GOT3 (cell line): ENCODE results near the gene EPHB3.
"Not testable (repeated sequence)": the region's sequence is repeated elsewhere in the genome, so short reads cannot be mapped to it uniquely, and the experiment has no call there.

ENCODE experiments used
- DNase-seq: peaks from one replicate; lab custom pipeline; 2025; ENCODE audit warnings: mixed read lengths; lab: John Stamatoyannopoulos, UW

Gene EPHB3

GRCh38 chr3:184599143-184599542 lies 37.6 kb downstream of the EPHB3 start:
- no peak for DNase-seq

GRCh38 chr3:184600685-184601377 lies 39.2 kb downstream of the EPHB3 start:
- DNase-seq = no peak

- no peak for DNase-seq
Measured at GRCh38 chr3:184601576-184602371, 40.2 kb downstream of the EPHB3 start.

- no peak for DNase-seq
Measured at GRCh38 chr3:184602372-184603150, 41.0 kb downstream of the EPHB3 start.

GRCh38 chr3:184603151-184604030 lies 41.8 kb downstream of the EPHB3 start:
- no peak for DNase-seq

GRCh38 chr3:184604039-184604601 lies 42.5 kb downstream of the EPHB3 start:
- DNase-seq = no peak

- DNase-seq = no peak
Measured at GRCh38 chr3:184604615-184605290, 43.2 kb downstream of the EPHB3 start.

- DNase-seq = no peak
Measured at GRCh38 chr3:184608209-184608608, 46.6 kb downstream of the EPHB3 start.

GRCh38 chr3:184609476-184610244 lies 48.1 kb downstream of the EPHB3 start:
- DNase-seq = no peak

- no peak for DNase-seq
Measured at GRCh38 chr3:184610245-184610871, 48.8 kb downstream of the EPHB3 start.

GRCh38 chr3:184611607-184612281 lies 50.2 kb downstream of the EPHB3 start:
- no peak for DNase-seq

- DNase-seq = no peak
Measured at GRCh38 chr3:184615396-184615795, 53.8 kb downstream of the EPHB3 start.

- DNase-seq = no peak
Measured at GRCh38 chr3:184616436-184616835, 54.9 kb downstream of the EPHB3 start.

- DNase-seq = not testable (repeated sequence)
Measured at GRCh38 chr3:184617306-184617705, 55.7 kb downstream of the EPHB3 start.

- no peak for DNase-seq
Measured at GRCh38 chr3:184618811-184619210, 57.2 kb downstream of the EPHB3 start.

- no peak for DNase-seq
Measured at GRCh38 chr3:184619369-184619768, 57.8 kb downstream of the EPHB3 start.

- DNase-seq = no peak
Measured at GRCh38 chr3:184619787-184620430, 58.3 kb downstream of the EPHB3 start.

- DNase-seq = no peak
Measured at GRCh38 chr3:184620475-184621119, 59.0 kb downstream of the EPHB3 start.
